HG03175 (cell line): ENCODE data around the gene GYG2.
"Not testable (repeated sequence)": the region's sequence is repeated elsewhere in the genome, so short reads cannot be mapped to it uniquely, and the experiment has no call there.

Experiments
- ATAC-seq: cut with Tn5 transposase; IDR thresholded peaks from one replicate; pipeline ENCODE4 v1.9.1; 2021; ENCODE audit warnings: mild to moderate bottlenecking, moderate library complexity; ENCODE audit not compliant: unreplicated experiment

The GYG2 gene

GRCh38 chrX:2828344-2828958 lies at the start of gene GYG2:
Gene GYG2, plus strand, starts transcription at chrX:2828930. Its CDS starts 1,259 bp downstream, at chrX:2830189.
- ATAC-seq, result no peak

GRCh38 chrX:2780472-2781225 lies 48.1 kb upstream of the GYG2 start:
- ATAC-seq, result not testable (repeated sequence)

- no peak for ATAC-seq
Measured at GRCh38 chrX:2781226-2781571, 47.5 kb upstream of the GYG2 start.

- ATAC-seq, result no peak
Measured at GRCh38 chrX:2781698-2782097, 47.0 kb upstream of the GYG2 start.

GRCh38 chrX:2782171-2782570 lies 46.6 kb upstream of the GYG2 start:
- ATAC-seq, result no peak

- ATAC-seq, result no peak
Measured at GRCh38 chrX:2782778-2783177, 46.0 kb upstream of the GYG2 start.

GRCh38 chrX:2784026-2784425 lies 44.7 kb upstream of the GYG2 start:
- ATAC-seq, result no peak

GRCh38 chrX:2785538-2785937 lies 43.2 kb upstream of the GYG2 start:
- no peak for ATAC-seq

- no peak for ATAC-seq
Measured at GRCh38 chrX:2788980-2789379, 39.8 kb upstream of the GYG2 start.

GRCh38 chrX:2789569-2789968 lies 39.2 kb upstream of the GYG2 start:
- ATAC-seq, result no peak

GRCh38 chrX:2793752-2794151 lies 35.0 kb upstream of the GYG2 start:
- no peak for ATAC-seq

GRCh38 chrX:2794336-2794735 lies 34.4 kb upstream of the GYG2 start:
- ATAC-seq, result no peak

- not testable (repeated sequence) for ATAC-seq
Measured at GRCh38 chrX:2796808-2797207, 31.9 kb upstream of the GYG2 start.

- no peak for ATAC-seq
Measured at GRCh38 chrX:2799369-2799768, 29.4 kb upstream of the GYG2 start.

GRCh38 chrX:2799980-2800379 lies 28.8 kb upstream of the GYG2 start:
- not testable (repeated sequence) for ATAC-seq

GRCh38 chrX:2801223-2801622 lies 27.5 kb upstream of the GYG2 start:
- ATAC-seq, result no peak

- ATAC-seq, result not testable (repeated sequence)
Measured at GRCh38 chrX:2802376-2803090, 26.2 kb upstream of the GYG2 start.

GRCh38 chrX:2803486-2803885 lies 25.2 kb upstream of the GYG2 start:
- not testable (repeated sequence) for ATAC-seq

GRCh38 chrX:2804106-2804843 lies 24.5 kb upstream of the GYG2 start:
- ATAC-seq, result not testable (repeated sequence)

GRCh38 chrX:2804858-2805257 lies 23.9 kb upstream of the GYG2 start:
- not testable (repeated sequence) for ATAC-seq

GRCh38 chrX:2811271-2811670 lies 17.5 kb upstream of the GYG2 start:
- ATAC-seq, result no peak
